ENCODE data around the gene RNF212B. TPM values are rescaled to one million over a fixed set of nuclear protein-coding genes. Genes with fewer than 3 reads are reported as not detected.

RNF212B gene
- total and polyA plus RNA-seq, 2 of the 13 experiments (the other 11 are each of a cell fraction or from before 2014, with no cell fraction given) = 0.05 TPM; not detected in 1

- TF ChIP-seq, protein P1, sequence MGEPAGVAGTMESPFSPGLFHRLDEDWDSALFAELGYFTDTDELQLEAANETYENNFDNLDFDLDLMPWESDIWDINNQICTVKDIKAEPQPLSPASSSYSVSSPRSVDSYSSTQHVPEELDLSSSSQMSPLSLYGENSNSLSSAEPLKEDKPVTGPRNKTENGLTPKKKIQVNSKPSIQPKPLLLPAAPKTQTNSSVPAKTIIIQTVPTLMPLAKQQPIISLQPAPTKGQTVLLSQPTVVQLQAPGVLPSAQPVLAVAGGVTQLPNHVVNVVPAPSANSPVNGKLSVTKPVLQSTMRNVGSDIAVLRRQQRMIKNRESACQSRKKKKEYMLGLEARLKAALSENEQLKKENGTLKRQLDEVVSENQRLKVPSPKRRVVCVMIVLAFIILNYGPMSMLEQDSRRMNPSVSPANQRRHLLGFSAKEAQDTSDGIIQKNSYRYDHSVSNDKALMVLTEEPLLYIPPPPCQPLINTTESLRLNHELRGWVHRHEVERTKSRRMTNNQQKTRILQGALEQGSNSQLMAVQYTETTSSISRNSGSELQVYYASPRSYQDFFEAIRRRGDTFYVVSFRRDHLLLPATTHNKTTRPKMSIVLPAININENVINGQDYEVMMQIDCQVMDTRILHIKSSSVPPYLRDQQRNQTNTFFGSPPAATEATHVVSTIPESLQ (CRISPR knock-in tag; conservative IDR thresholded peaks at IDR 0.05) = peak; percentile 16
- peak; percentile 66 for TF ChIP-seq ARHGAP35 (CRISPR knock-in tag; IDR thresholded peaks at IDR 0.05; ENCODE audit: borderline replicate concordance)
- no peak for TF ChIP-seq MLLT10 (CRISPR knock-in tag; IDR thresholded peaks at IDR 0.05)
- TF ChIP-seq ZC3H13 (CRISPR knock-in tag; IDR thresholded peaks at IDR 0.05) = 0 out of 2 replicates have a peak, but pooled peaks have one; percentile 23
- peak; percentile 56; the same call in 1 of the 2 replicates for TF ChIP-seq ELF3 (CRISPR knock-in tag; IDR thresholded peaks at IDR 0.05)
- peak; percentile 95 for TF ChIP-seq ZNF710 (CRISPR knock-in tag; IDR thresholded peaks at IDR 0.05; ENCODE audit: borderline replicate concordance)
- TF ChIP-seq MTA3 (CRISPR knock-in tag; IDR thresholded peaks at IDR 0.05) = no peak; the same call in none of the 2 replicates
- TF ChIP-seq ZNF160 (CRISPR knock-in tag; IDR thresholded peaks at IDR 0.05) = peak; percentile 93
- no peak for TF ChIP-seq SMC3 (IDR thresholded peaks at IDR 0.05; ENCODE audit: low read length)
- TF ChIP-seq ZNF749 (CRISPR knock-in tag; IDR thresholded peaks at IDR 0.05; ENCODE audit: borderline replicate concordance) = no peak
- TF ChIP-seq RNF2 (conservative IDR thresholded peaks at IDR 0.05; ENCODE audit: low read depth) = peak; percentile 54; the same call in 1 of the 2 replicates
- TF ChIP-seq EZH2 (conservative IDR thresholded peaks at IDR 0.05; ENCODE audit: low read depth, low read length) = no peak
- TF ChIP-seq, protein P2, sequence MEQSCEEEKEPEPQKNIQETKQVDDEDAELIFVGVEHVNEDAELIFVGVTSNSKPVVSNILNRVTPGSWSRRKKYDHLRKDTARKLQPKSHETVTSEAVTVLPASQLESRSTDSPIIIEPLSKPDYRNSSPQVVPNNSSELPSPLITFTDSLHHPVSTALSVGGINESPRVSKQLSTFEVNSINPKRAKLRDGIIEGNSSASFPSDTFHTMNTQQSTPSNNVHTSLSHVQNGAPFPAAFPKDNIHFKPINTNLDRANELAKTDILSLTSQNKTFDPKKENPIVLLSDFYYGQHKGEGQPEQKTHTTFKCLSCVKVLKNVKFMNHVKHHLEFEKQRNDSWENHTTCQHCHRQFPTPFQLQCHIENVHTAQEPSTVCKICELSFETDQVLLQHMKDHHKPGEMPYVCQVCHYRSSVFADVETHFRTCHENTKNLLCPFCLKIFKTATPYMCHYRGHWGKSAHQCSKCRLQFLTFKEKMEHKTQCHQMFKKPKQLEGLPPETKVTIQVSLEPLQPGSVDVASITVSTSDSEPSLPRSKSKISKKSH (CRISPR knock-in tag; IDR thresholded peaks at IDR 0.05; ENCODE audit: borderline replicate concordance) = peak; percentile 73
- peak; percentile 40 for TF ChIP-seq BORCS8-MEF2B (CRISPR knock-in tag; IDR thresholded peaks at IDR 0.05)
- TF ChIP-seq, protein P3, sequence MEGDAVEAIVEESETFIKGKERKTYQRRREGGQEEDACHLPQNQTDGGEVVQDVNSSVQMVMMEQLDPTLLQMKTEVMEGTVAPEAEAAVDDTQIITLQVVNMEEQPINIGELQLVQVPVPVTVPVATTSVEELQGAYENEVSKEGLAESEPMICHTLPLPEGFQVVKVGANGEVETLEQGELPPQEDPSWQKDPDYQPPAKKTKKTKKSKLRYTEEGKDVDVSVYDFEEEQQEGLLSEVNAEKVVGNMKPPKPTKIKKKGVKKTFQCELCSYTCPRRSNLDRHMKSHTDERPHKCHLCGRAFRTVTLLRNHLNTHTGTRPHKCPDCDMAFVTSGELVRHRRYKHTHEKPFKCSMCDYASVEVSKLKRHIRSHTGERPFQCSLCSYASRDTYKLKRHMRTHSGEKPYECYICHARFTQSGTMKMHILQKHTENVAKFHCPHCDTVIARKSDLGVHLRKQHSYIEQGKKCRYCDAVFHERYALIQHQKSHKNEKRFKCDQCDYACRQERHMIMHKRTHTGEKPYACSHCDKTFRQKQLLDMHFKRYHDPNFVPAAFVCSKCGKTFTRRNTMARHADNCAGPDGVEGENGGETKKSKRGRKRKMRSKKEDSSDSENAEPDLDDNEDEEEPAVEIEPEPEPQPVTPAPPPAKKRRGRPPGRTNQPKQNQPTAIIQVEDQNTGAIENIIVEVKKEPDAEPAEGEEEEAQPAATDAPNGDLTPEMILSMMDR (CRISPR knock-in tag; IDR thresholded peaks at IDR 0.05) = peak; percentile 58
- 0 out of 2 replicates have a peak, but pooled peaks have one; percentile 24 for TF ChIP-seq ZNF550 (CRISPR knock-in tag; IDR thresholded peaks at IDR 0.05; ENCODE audit: borderline replicate concordance)
- TF ChIP-seq ZBTB10 (CRISPR knock-in tag; IDR thresholded peaks at IDR 0.05; ENCODE audit: borderline replicate concordance) = no peak
Observed at GRCh38 chr14:23286020-23286901, 48.5 kb downstream of the RNF212B start, which contains the start of gene HOMEZ (continued).

Data from HepG2 (cell line).